Fibroblast of skin of scalp (primary cell): ENCODE measurements around the gene FRMD4A.
A peak's percentile ranks its signal among the peaks of the same experiment; 100 is the strongest.

ENCODE experiments used
- DNase-seq: peaks from one replicate; pipeline ENCODE4 v3.0.0-alpha.2; 2013

Gene FRMD4A

GRCh38 chr10:13659887-13660550 lies 670.7 kb downstream of the FRMD4A start:
- peak; percentile 78 for DNase-seq

- DNase-seq: no peak
Measured at GRCh38 chr10:13658871-13659685, 671.6 kb downstream of the FRMD4A start.

DNA sequence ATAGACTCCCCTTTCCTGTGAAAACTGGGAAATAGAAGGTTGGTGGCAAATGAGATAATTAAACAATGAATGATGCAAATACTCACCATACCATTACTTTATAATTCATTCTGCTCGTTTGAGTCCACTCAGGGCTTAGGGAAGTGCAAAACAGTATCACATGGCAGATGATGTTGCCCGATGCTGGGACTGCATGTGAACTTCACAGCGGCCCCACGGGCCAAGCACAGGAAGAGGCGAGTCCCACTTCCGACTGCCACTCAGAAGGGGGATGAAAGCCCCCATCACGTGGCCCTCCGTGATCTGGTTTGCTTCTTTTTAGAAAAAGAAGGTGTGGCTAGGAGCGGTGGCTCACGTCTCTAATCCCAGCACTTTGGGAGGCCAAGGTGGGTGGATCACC lies 672.5 kb downstream of the FRMD4A start:
- no peak for DNase-seq

GRCh38 chr10:13657101-13657680 lies 673.5 kb downstream of the FRMD4A start:
- no peak for DNase-seq

GRCh38 chr10:13656337-13657100 lies 674.2 kb downstream of the FRMD4A start:
- no peak for DNase-seq

DNA sequence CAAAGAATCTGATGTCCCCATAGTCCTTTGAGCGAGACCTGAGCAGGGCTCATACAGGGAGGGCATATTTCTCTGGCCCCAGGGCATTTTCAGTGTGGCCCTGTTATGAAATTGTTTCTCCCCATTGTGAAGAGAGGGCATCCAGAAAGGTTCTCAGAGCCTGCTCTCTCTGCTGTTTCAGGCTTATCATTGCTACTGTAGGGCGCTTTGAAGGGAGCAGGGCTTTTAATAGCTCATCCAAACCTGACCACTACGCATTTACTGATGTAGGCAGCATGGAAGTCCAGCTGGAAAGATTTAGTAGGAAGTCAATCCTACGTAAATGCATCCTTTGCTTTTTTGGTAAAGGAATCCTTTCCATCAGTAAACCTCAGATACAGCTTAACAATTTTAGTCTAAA lies 675.9 kb downstream of the FRMD4A start:
- DNase-seq: no peak

DNA sequence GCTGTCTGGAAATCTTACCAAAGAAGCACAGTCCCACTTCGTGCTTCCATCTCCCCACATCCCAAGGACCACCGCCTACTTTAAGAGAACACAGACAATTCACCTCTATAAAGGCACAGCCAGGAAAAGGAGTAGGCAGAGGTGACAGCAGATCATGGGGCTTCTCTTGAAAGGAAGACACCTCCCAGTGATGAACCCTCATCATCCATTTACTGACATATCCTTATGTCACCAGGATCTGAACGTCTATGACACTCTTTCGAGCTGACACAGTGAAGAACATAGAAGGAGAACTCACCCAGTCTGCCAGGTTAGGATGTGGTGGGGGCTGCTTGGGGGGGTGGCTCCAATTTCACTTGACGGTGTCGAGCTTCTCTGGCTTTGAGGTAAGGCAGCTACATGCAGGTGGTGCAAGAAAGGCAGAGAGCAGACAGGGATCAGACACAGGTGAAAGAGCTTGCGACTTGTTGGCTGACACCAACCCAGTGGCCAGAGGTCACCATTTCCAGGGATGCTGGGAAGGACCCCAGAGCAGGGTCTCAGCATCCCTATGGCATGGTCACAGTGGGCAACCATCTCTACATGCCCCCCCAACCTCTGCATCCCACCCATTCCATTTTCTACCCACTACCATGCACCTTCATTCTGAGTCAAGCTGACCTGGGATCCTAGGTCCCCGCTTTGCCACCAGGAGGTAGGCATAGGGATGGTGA lies 676.5 kb downstream of the FRMD4A start:
- no peak for DNase-seq

- no peak for DNase-seq
Measured at GRCh38 chr10:13652860-13653259, 677.9 kb downstream of the FRMD4A start.

DNA sequence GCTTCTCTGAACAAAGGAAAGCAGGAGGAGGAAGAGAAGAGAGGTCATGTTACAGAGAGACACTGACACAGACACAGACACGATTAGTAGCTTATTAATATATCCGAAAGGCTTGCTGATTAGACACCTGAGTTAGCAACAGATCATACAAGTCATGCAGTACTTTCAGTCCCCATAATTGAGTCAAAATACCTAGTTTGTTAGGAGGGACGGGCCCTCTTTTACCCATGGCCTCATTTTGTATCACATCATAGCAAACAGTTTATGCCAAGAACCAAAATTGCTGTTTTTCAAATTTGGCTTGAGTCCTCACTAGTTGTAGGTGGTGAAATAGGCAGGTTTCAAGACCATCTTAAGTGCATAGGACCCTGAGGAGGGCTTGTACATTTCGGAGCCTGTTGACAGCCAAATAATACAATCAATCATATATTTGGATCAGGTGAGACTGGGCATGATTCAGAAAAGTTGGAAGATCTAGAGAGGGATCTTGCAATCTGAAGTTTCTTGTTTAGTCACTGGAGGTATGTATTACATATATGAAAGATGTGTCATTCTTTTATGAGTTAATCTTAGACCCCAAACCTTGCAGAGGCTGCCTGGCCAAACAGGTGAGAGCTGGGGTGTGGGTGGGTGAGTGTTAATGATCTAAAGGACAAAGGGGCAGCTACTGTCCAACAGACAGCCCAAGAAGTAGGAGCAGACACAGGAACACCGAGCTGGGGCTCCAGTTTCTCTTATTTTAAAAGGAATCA lies 678.6 kb downstream of the FRMD4A start:
- no peak for DNase-seq

- no peak for DNase-seq
Measured at GRCh38 chr10:13650961-13651360, 679.8 kb downstream of the FRMD4A start.

DNA sequence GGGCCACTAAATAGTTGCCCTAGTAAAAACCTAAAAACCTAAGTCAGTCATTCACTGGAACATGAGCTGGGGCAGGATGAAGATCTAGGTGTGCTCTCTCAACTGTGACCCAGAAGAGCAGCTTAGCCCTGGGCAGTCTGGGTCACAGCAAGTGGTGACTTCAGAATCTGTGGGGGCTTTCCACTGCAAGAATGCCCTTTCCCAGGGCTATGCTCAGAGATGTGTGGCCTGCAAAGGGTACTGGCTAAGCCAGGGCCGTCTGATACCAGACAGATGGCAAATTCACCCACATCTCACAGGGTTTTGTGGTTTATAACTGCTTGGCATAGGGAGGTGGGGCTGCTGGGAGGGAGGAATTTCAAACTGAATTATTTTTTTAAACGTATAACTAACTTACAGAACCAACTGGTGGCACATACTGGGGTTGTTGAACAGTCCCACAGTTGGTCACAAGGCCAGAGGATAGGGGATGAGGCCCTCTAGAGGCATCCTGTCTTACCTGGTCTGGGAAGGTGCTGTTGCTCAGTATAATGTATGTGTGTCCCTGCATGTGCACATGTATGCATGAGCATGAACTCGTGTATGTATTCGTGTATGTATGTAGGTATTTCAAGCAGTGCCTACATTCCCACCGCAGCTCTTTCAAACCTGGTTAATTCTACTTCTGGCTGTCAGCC lies 680.7 kb downstream of the FRMD4A start:
- no peak for DNase-seq

DNA sequence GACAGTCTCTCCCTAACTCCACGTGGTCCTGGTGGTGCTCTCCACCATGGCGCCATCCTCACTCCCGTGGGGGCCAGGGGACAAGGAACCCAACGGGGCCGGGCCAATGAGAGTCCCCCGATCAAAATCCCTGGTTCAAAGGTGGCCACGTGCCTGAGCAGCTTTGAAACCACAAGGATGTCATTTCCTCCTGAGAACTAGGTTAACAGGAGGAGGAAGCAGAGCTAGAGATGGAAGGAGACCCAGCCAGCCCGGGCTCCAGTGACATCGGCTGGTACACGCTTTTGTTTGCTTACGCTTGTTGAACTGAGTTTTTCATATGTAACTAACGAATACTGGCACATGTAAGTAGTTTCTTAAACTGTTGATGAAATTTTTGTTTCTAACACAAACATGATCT lies 682.3 kb downstream of the FRMD4A start:
- no peak for DNase-seq

DNA sequence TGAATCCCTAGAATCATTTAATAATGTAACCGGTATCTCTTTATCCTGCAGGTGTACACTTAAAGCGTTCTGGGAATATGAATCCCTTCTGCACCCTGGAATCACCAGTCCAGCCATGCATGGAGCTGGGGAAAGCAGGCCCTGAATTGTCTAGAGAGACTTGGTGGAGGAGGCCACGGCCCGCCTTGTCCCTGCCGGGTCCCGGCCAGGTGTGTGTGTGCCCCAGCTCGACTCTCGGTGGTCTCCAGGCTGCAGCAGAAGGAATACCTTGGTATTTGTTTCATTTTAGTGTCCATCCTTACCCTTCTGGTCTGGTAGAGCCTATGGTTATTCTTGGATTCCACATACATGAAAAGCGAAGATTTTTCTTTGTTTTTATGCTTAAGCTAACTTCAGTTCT lies 685.9 kb downstream of the FRMD4A start:
- DNase-seq: no peak

DNA sequence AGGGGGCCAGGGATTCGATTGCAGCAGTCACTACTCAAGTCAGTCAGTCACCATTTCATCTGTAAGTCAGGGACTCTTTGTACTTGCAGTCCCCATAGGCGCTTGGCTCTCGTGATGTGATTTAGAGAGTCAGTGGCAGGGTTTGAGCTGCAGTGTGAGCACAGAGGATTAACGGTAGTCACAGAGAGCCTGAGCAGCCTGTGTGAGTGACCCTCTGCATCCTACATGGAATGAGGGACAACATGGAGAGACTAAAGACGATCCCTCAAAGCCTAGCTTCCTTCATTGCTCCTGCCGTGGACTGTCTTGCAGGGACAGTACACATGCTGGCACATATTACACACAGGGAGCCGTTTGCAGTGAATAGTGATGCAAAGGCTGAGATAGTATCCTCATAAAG lies 687.7 kb downstream of the FRMD4A start:
- DNase-seq: no peak

DNA sequence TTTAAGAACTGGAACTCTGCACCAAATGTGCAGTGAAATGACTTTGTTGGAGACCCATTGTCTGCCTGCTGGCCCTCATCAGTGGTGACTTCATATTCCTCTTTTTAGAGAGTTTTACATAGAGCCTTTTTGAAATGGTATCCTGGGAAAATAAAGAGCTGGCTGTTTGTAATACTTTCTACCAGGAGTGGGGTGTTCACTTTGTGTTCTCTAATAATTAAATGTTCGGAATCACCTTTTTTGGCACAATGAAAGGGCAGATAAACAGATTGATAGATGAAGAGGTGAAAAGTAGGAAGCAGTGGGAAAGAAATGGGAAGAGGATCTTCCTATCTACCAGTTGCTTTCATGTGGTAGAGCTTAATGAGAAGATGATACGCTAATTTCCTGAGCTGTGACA lies 688.4 kb downstream of the FRMD4A start:
- DNase-seq: no peak

DNA sequence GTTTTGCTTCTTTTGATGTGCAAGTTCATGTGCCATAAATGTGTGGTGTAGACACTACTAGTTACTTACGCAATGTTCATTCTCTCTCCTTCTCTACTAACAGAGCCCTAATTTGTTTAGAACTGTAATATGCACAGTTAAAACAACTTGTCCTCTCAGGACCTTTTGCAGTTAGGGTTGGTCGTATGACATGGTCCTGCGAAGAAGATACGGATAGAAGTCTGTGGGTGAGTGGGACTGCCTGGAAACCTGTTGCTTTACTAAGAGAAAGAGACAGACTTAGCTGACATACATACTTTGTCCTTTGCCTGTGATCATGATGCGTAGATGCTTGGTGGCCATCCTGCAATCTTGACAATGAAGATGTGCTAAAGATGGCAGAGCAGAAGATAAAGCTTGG lies 692.8 kb downstream of the FRMD4A start:
- DNase-seq: no peak

- DNase-seq: peak; percentile 24
Measured at GRCh38 chr10:13637303-13637856, 693.3 kb downstream of the FRMD4A start.

- DNase-seq: no peak
Measured at GRCh38 chr10:13636776-13637175, 693.9 kb downstream of the FRMD4A start.

DNA sequence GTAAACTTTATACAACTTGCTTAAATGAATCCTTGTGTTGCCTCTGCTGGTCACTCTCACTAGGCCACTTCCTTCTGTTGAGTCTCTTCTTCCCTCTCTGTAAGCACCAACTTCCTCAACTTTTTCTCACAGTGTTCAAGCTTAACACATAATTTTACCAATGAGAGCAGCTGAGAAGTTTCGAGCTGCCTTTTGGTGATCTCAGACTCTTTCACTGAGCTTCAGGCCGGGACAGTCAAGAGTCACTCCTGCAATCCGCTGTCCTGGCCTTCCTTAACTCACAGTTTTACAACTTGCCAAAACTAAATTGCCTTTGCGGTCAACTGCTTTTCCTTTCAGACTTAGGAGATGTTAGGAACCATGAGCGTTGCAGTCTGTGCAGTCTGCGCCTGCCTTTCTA lies 696.5 kb downstream of the FRMD4A start:
- no peak for DNase-seq

DNA sequence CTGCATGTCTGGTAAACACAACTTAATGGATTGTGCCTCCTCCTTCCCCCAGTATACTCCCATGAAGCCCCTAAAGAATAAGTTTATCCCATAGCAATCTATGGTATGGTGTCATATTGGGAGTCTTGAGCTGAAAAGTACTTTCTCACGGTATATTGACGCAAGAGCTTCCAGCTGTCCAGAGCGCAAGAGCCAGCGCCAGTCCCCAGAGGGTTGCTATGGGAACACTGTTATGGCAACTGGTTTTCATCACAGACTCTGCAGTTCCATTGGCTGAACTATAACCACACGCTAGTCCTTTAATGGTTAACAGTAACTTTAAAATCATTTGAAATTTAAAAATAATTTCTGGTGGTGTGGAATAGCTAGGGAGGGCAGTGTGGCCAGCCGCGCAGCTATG lies 697.0 kb downstream of the FRMD4A start:
- peak; percentile 96 for DNase-seq
